ENCODE results near the gene AXDND1. TPM values are rescaled to one million over a fixed set of nuclear protein-coding genes. Genes with fewer than 3 reads are reported as not detected.

The AXDND1 gene
- total RNA-seq, 1 experiment from 2014 or later = 0.48 TPM

DNA sequence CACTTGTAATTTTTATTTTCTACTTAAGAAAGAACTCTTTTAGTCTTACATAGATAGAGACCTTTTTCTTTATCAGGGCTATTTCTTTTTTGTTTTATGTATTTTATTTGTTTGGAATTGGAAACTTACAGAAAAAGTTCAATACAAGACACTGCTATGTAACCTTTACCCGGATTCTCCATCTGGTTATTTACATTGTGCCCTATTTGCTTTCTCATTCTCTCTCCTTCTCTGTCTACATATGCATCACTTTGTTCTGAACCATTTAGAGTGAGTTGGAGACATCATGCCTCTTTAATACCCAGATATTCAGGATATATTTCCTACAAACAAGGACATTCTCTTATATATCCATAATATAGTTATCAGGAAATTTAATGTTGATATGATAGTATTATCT, 18.3 kb downstream of the AXDND1 start:
- no peak overlapping the region for H2AFZ ChIP-seq (ENCODE audit: low read length)
- H3K79me2 ChIP-seq (ENCODE audit: insufficient read depth, low read length) = no peaks in the 10 kb centered on the region
- no peak overlapping the region for H3K14ac ChIP-seq (ENCODE audit: insufficient read depth, low read length)
- no peak for TF ChIP-seq CTCF (conservative IDR thresholded peaks at IDR 0.05)
- no peak overlapping the region for H3K9ac ChIP-seq (ENCODE audit: extremely low read depth, insufficient read length, low read length)
- H3K18ac ChIP-seq (ENCODE audit: insufficient read length, low read depth, low read length) = no peak overlapping the region
- Mint-ChIP-seq H3K36me3 (ENCODE audit: insufficient read depth in 1 of 3, low read depth in 3 of 3) (no peaks in the 10 kb centered on the region), H3K27me3 (ENCODE audit: low read depth) (no peaks in the 10 kb centered on the region), H3K4me3 (no peak overlapping the region), H3K9me3 (no peaks in the 10 kb centered on the region), H3K27ac (no peak overlapping the region), H3K4me1 (no peaks in the 10 kb centered on the region)
- H3K27me3 ChIP-seq (ENCODE audit: insufficient read depth, low read length) = no peaks in the 10 kb centered on the region
- WGBS (ENCODE audit: extremely low coverage, insufficient read length, low lambda C conversion rate) = no CpG with 5 or more reads among the region's 1 CpG
- H2BK120ac ChIP-seq (ENCODE audit: low read depth, low read length, poor library complexity, severe bottlenecking) = no peak overlapping the region
- no peak overlapping the region for H2BK5ac ChIP-seq (ENCODE audit: insufficient read length, low read length)
- no peaks in the 10 kb centered on the region for H3K9me3 ChIP-seq (ENCODE audit: control insufficient read depth, low read depth, low read length)
- no peaks in the 10 kb centered on the region for H3K4me1 ChIP-seq (ENCODE audit: insufficient read depth, low read length)
- no peak overlapping the region for H4K8ac ChIP-seq (replicated peaks; ENCODE audit: insufficient read length, low read depth, low read length)
- H2BK15ac ChIP-seq (ENCODE audit: low read depth, low read length) = no peak overlapping the region
- no peaks in the 10 kb centered on the region for H3K79me1 ChIP-seq (ENCODE audit: insufficient read depth, low read depth, low read length, poor library complexity, severe bottlenecking)
- H2AK5ac ChIP-seq (ENCODE audit: insufficient read length, low read length) = no peak overlapping the region
- no peak overlapping the region for H3K4me2 ChIP-seq (ENCODE audit: insufficient read depth, insufficient read length, low read length)
- H3K56ac ChIP-seq (ENCODE audit: insufficient read length, low read depth, low read length) = no peak overlapping the region
- H4K20me1 ChIP-seq (ENCODE audit: control insufficient read depth, insufficient read depth, insufficient read length) = no peaks in the 10 kb centered on the region
- no peak overlapping the region for H2BK12ac ChIP-seq (ENCODE audit: insufficient read length, low read depth, low read length)
- no peak overlapping the region for H3K23ac ChIP-seq (ENCODE audit: insufficient read length, low read depth, low read length)
- H2BK20ac ChIP-seq (ENCODE audit: low read depth, low read length, poor library complexity, severe bottlenecking) = no peak overlapping the region
- no peak overlapping the region for H4K91ac ChIP-seq (ENCODE audit: insufficient read length, low read depth, low read length)
- H4K5ac ChIP-seq (ENCODE audit: insufficient read length, low read depth, low read length) = no peak overlapping the region
- H3T11ph ChIP-seq (ENCODE audit: low read length) = no peak overlapping the region
- H3K23me2 ChIP-seq (ENCODE audit: insufficient read length, low read depth, low read length, poor library complexity, severe bottlenecking) = no peaks in the 10 kb centered on the region
- no peak for DNase-seq
- H3K4ac ChIP-seq (ENCODE audit: low read depth, low read length) = no peak overlapping the region
- no peak overlapping the region for H3K27ac ChIP-seq (ENCODE audit: insufficient read length, low read depth, low read length)
